Progenitor cell of endocrine pancreas (in vitro differentiated cells): ENCODE measurements around the gene PAGE4. TPM values are rescaled to one million over a fixed set of nuclear protein-coding genes. Genes with fewer than 3 reads are reported as not detected.

Experiments used
- DNase-seq: peaks from one replicate; pipeline ENCODE4 v3.0.0; 2021; ENCODE audit warnings: low spot score; ENCODE audit not compliant: unreplicated experiment
- H3K27ac Mint-ChIP-seq: 2 replicates; pipeline ENCODE4 v1.8.0; 2021; ENCODE audit warnings: mild to moderate bottlenecking, moderate library complexity, mixed read lengths
- H3K27me3 Mint-ChIP-seq: 2 replicates; pipeline ENCODE4 v1.8.0; 2021; ENCODE audit warnings: mixed read lengths
- H3K36me3 Mint-ChIP-seq: 2 replicates; pipeline ENCODE4 v1.8.0; 2022; ENCODE audit warnings: mixed read lengths; ENCODE audit not compliant: insufficient read depth
- H3K4me1 Mint-ChIP-seq: 2 replicates; pipeline ENCODE4 v1.8.0; 2021; ENCODE audit warnings: low read depth, mixed read lengths
- H3K4me3 Mint-ChIP-seq: 2 replicates; pipeline ENCODE4 v1.8.0; 2021; ENCODE audit warnings: low read depth, mild to moderate bottlenecking, moderate library complexity, mixed read lengths
- H3K9me3 Mint-ChIP-seq: 2 replicates; pipeline ENCODE4 v1.8.0; 2021; ENCODE audit warnings: low read depth, mixed read lengths
- CTCF ChIP-seq: fragments of 200-600 bp; sonication (generic); IDR thresholded peaks from one replicate; pipeline ENCODE4 v1.5.0; 2021; ENCODE audit warnings: antibody characterized with exemption, mild to moderate bottlenecking; ENCODE audit not compliant: unreplicated experiment
- total RNA-seq: library from RNA; stranded (reverse); gene quantifications from 2 replicates; pipeline ENCODE4 v1.2.1, GENCODE V29; 2021

PAGE4 gene
- total RNA-seq, 1 donor from 2014 or later, result not detected

- Mint-ChIP-seq H3K36me3 (no peaks in the 10 kb centered on the region), H3K9me3 (peaks cover 28% of the 10 kb centered on the region), H3K4me1 (peaks cover 8% of the 10 kb centered on the region), H3K27me3 (no peaks in the 10 kb centered on the region), H3K27ac (no peak overlapping the region), H3K4me3 (no peak overlapping the region)
- no peak for DNase-seq
- TF ChIP-seq CTCF, result no peak
Measured at GRCh38 chrX:49860867-49861535, 31.9 kb downstream of the PAGE4 start.

GRCh38 chrX:49862093-49862492 is 33.0 kb downstream of the PAGE4 start:
- Mint-ChIP-seq H3K27ac (no peak overlapping the region), H3K36me3 (no peaks in the 10 kb centered on the region), H3K4me1 (peaks cover 7% of the 10 kb centered on the region), H3K4me3 (no peak overlapping the region), H3K27me3 (no peaks in the 10 kb centered on the region), H3K9me3 (peaks cover 27% of the 10 kb centered on the region)
- TF ChIP-seq CTCF, result no peak
- DNase-seq, result no peak

DNA sequence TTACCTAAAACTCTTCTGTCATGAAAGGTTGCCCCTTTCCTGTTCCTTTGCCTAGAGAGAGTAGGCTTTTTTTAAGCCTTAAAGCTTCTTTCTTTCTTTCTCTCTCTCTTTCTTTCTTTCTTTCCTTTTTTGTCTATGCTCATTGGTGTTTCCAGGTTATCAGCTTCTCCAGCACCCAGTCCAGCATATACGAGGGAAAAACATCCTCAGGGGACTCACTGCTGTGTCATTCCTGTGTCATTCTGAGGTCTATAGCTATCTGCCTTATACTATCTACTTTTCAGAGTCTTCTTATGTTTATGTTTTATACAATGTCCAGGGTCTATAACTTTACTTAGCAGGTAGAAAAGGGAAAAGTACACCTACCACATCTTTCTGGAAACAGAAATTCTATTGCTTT is 39.6 kb downstream of the PAGE4 start:
- H3K4me3 Mint-ChIP-seq, result no peak overlapping the region

DNA sequence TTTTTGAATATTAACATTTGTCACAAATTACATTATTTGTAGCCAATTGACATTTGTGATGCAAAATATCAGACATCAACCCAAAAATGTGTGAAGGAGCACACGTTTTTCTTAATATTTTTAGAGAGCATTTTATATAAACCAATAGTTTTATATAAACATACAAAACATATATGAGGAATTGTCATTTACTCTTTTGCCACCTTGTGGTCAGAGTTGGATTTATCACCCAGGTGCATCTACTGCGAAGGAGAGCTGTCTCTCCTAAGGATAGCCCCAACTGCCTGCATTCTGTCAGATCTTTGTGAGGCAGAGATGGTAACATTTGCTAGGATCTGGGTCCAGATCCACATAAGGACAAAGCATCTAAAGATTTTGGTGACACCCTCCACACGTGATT is 47.6 kb downstream of the PAGE4 start:
- H3K27ac Mint-ChIP-seq, result no peak overlapping the region
- H3K36me3 Mint-ChIP-seq, result peaks cover 5% of the 10 kb centered on the region
- no peaks in the 10 kb centered on the region for H3K27me3 Mint-ChIP-seq
- peaks cover 16% of the 10 kb centered on the region for H3K4me1 Mint-ChIP-seq
- DNase-seq, result no peak
- TF ChIP-seq CTCF, result peak; percentile 57
- H3K4me3 Mint-ChIP-seq, result peak overlapping the region; percentile 48
- H3K9me3 Mint-ChIP-seq, result peaks cover 7% of the 10 kb centered on the region

More for the DNA sequence above, 39.6 kb downstream of the PAGE4 start:
- H3K4me1 Mint-ChIP-seq, result no peaks in the 10 kb centered on the region
- no peaks in the 10 kb centered on the region for H3K36me3 Mint-ChIP-seq
- TF ChIP-seq CTCF, result no peak
- no peaks in the 10 kb centered on the region for H3K27me3 Mint-ChIP-seq
- peaks cover 16% of the 10 kb centered on the region for H3K9me3 Mint-ChIP-seq
- H3K27ac Mint-ChIP-seq, result no peak overlapping the region
- no peak for DNase-seq

GRCh38 chrX:49877397-49878101 is 48.4 kb downstream of the PAGE4 start:
- peaks cover 7% of the 10 kb centered on the region for H3K9me3 Mint-ChIP-seq
- H3K4me1 Mint-ChIP-seq, result peaks cover 20% of the 10 kb centered on the region
- peak overlapping the region; percentile 29 for H3K4me3 Mint-ChIP-seq
- DNase-seq, result no peak
- H3K27ac Mint-ChIP-seq, result no peak overlapping the region
- no peaks in the 10 kb centered on the region for H3K27me3 Mint-ChIP-seq
- peaks cover 6% of the 10 kb centered on the region for H3K36me3 Mint-ChIP-seq
- no peak for TF ChIP-seq CTCF
